DOHH2 (cell line): ENCODE measurements around the gene FAM76A.
"Not testable (repeated sequence)": the region's sequence is repeated elsewhere in the genome, so short reads cannot be mapped to it uniquely, and the experiment has no call there.

Experiments used
- H3F3A ChIP-seq: fragments of 200-600 bp; sonication (generic), shearing (Covaris generic); 2 replicates; pipeline ENCODE4 v1.6.0; 2016; ENCODE audit warnings: antibody characterized with exemption, mild to moderate bottlenecking; ENCODE audit not compliant: control insufficient read depth, insufficient read depth
- H3K27ac ChIP-seq: fragments of 200-600 bp; sonication (generic); 2 replicates; pipeline ENCODE4 v1.5.1; 2014; ENCODE audit warnings: low read depth, mild to moderate bottlenecking, low read length, moderate library complexity
- H3K27me3 ChIP-seq: fragments of 200-600 bp; sonication (generic); 2 replicates; pipeline ENCODE4 v1.6.1; 2014; ENCODE audit warnings: mild to moderate bottlenecking, low read length, mixed read lengths; ENCODE audit not compliant: control insufficient read depth
- H3K36me3 ChIP-seq: fragments of 200-600 bp; sonication (generic); 2 replicates; pipeline ENCODE4 v1.6.1; 2014; ENCODE audit warnings: mild to moderate bottlenecking, low read length, moderate library complexity, mixed read lengths; ENCODE audit not compliant: control insufficient read depth
- H3K4me1 ChIP-seq: fragments of 200-600 bp; sonication (generic); 2 replicates; pipeline ENCODE4 v1.6.1; 2014; ENCODE audit warnings: mild to moderate bottlenecking, low read length, mixed read lengths; ENCODE audit not compliant: control insufficient read depth
- H3K4me2 ChIP-seq: fragments of 200-600 bp; sonication (generic); 2 replicates; pipeline ENCODE4 v1.6.0; 2014; ENCODE audit warnings: mild to moderate bottlenecking, low read length, moderate library complexity
- H3K4me3 ChIP-seq: fragments of 200-600 bp; sonication (generic); 2 replicates; pipeline ENCODE4 v1.5.1; 2014; ENCODE audit warnings: mild to moderate bottlenecking, low read length, mixed read lengths
- H3K79me2 ChIP-seq: fragments of 200-600 bp; sonication (generic); 2 replicates; pipeline ENCODE4 v1.6.1; 2014; ENCODE audit warnings: mild to moderate bottlenecking, low read length, mixed read lengths; ENCODE audit not compliant: control insufficient read depth
- H3K9me2 ChIP-seq: fragments of 200-600 bp; sonication (generic); replicated peaks from 2 replicates; pipeline ENCODE4 v1.6.1; 2014; ENCODE audit warnings: mild to moderate bottlenecking, low read length, mixed read lengths; ENCODE audit not compliant: control insufficient read depth
- H3K9me3 ChIP-seq: fragments of 200-600 bp; sonication (generic); 2 replicates; pipeline ENCODE4 v1.6.1; 2014; ENCODE audit warnings: antibody characterized with exemption, low read length, mixed read lengths; ENCODE audit not compliant: control insufficient read depth, insufficient read depth
- H4K20me1 ChIP-seq: fragments of 200-600 bp; sonication (generic); 2 replicates; pipeline ENCODE4 v1.6.0; 2014; ENCODE audit warnings: low read depth, mild to moderate bottlenecking, antibody characterized with exemption, low read length, moderate library complexity; ENCODE audit not compliant: control insufficient read depth, insufficient read depth
- EZH2phosphoT487 ChIP-seq: fragments of 200-600 bp; sonication (generic); IDR thresholded peaks from 2 replicates; pipeline ENCODE4 v1.6.1; 2017; ENCODE audit warnings: borderline replicate concordance, mild to moderate bottlenecking, antibody characterized with exemption, low read length, moderate library complexity, mixed read lengths
- TF ChIP-seq, protein P1 (sequence below): fragments of 200-600 bp; sonication (generic); IDR thresholded peaks from one replicate; pipeline ENCODE4 v1.5.1; 2014; ENCODE audit warnings: antibody characterized with exemption, mild to moderate bottlenecking, low read depth, low read length; ENCODE audit not compliant: poor library complexity, severe bottlenecking

FAM76A gene

DNA sequence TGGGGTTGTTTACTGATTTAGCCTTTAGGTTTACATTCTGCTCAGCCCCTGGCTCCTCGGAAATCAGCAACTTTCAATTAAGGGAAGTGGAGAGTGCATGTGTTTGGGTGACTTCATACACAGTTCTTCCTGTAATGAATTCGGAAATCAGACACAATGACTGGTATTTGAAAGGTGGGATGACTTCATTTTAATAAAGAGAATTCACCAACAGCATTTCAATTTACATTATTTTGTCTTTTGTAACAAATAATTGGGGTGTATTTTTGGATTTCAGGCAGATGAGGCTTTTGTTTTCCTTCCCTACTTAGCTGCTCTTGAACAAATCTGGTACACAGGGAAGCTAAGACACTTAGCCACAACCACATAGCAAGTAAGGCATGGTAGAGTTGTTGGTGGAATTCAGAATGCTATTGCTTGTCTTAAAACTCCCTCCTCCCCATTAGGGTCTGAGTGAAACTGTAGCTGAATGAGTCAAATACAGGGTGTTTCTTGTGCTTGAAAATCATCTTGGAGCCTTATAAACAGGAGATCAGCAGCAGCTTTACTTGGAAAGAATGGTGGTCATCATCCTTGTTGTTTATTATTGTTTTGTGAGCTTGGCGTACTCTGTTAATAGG, 48.2 kb downstream of the FAM76A start:
- H3K9me3 ChIP-seq: no peaks in the 10 kb centered on the region
- H3K4me2 ChIP-seq: peak overlapping the region; percentile 77
- H3K79me2 ChIP-seq: peaks cover 57% of the 10 kb centered on the region
- TF ChIP-seq EZH2phosphoT487: no peak
- TF ChIP-seq, protein P1, sequence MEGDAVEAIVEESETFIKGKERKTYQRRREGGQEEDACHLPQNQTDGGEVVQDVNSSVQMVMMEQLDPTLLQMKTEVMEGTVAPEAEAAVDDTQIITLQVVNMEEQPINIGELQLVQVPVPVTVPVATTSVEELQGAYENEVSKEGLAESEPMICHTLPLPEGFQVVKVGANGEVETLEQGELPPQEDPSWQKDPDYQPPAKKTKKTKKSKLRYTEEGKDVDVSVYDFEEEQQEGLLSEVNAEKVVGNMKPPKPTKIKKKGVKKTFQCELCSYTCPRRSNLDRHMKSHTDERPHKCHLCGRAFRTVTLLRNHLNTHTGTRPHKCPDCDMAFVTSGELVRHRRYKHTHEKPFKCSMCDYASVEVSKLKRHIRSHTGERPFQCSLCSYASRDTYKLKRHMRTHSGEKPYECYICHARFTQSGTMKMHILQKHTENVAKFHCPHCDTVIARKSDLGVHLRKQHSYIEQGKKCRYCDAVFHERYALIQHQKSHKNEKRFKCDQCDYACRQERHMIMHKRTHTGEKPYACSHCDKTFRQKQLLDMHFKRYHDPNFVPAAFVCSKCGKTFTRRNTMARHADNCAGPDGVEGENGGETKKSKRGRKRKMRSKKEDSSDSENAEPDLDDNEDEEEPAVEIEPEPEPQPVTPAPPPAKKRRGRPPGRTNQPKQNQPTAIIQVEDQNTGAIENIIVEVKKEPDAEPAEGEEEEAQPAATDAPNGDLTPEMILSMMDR: no peak
- H3K4me1 ChIP-seq: peaks cover 16% of the 10 kb centered on the region
- no peaks in the 10 kb centered on the region for H3K9me2 ChIP-seq
- peaks cover 11% of the 10 kb centered on the region; the same call in 1 of the 2 replicates for H3F3A ChIP-seq
- H3K4me3 ChIP-seq: peak overlapping the region; percentile 79
- peaks cover 9% of the 10 kb centered on the region for H3K36me3 ChIP-seq
- no peaks in the 10 kb centered on the region for H3K27me3 ChIP-seq
- H3K27ac ChIP-seq: peak overlapping the region; percentile 36
- no peaks in the 10 kb centered on the region for H4K20me1 ChIP-seq

DNA sequence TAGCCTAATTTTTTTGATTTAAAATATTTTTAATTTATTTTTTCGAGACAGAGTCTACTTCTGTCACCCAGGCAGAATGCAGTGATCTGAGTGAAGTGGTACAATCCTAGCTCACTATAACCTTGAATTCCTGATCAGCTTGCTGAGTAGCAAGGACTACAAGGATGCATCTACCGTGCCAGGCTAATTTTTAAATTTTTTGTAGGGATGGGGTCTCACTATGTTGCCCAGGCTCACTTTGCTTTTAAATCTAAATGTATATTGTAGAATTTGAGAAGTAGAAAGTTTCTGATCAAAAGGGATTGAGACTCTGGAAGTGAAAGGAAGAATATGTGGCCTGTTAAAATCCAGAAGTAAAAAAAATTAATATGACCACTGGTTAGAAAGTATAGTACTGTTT, 48.9 kb downstream of the FAM76A start:
- TF ChIP-seq EZH2phosphoT487: no peak
- TF ChIP-seq, protein P1: no peak
- H3K9me3 ChIP-seq: no peaks in the 10 kb centered on the region
- H3K4me2 ChIP-seq: no peak overlapping the region; the same call in 1 of the 2 replicates
- H3K9me2 ChIP-seq: no peaks in the 10 kb centered on the region
- H3K4me1 ChIP-seq: peaks cover 16% of the 10 kb centered on the region
- H3K4me3 ChIP-seq: no peak overlapping the region
- H3F3A ChIP-seq: peaks cover 11% of the 10 kb centered on the region; the same call in 1 of the 2 replicates
- peaks cover 64% of the 10 kb centered on the region for H3K79me2 ChIP-seq
- H4K20me1 ChIP-seq: no peaks in the 10 kb centered on the region
- no peak overlapping the region for H3K27ac ChIP-seq
- H3K36me3 ChIP-seq: peaks cover 9% of the 10 kb centered on the region
- no peaks in the 10 kb centered on the region for H3K27me3 ChIP-seq

DNA sequence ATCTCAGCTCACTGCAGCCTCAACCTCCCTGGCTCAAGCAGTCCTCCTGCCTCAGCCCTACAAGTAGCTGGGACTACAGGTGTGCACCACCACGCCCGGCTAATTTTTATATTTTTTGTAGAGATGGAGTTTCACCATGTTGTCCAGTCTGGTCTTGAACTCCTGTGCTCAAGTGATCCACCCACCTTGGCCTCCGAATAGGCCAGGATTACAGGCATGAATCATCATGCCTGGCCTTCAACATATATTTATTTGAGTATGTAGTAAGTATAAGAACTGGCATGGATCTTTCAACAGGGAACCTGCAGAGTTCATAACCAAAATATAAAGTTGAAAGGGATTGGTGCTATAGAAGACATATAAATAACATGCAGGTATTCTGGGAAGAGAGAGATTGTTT, 49.6 kb downstream of the FAM76A start:
- not testable (repeated sequence) for H3K27me3 ChIP-seq, H3K9me3 ChIP-seq, H3K4me3 ChIP-seq, H3K9me2 ChIP-seq, H3K27ac ChIP-seq, H3K4me2 ChIP-seq, H3K36me3 ChIP-seq, H4K20me1 ChIP-seq
- peaks cover 11% of the 10 kb centered on the region; the same call in 1 of the 2 replicates for H3F3A ChIP-seq
- peaks cover 16% of the 10 kb centered on the region for H3K4me1 ChIP-seq
- peaks cover 71% of the 10 kb centered on the region for H3K79me2 ChIP-seq

DNA sequence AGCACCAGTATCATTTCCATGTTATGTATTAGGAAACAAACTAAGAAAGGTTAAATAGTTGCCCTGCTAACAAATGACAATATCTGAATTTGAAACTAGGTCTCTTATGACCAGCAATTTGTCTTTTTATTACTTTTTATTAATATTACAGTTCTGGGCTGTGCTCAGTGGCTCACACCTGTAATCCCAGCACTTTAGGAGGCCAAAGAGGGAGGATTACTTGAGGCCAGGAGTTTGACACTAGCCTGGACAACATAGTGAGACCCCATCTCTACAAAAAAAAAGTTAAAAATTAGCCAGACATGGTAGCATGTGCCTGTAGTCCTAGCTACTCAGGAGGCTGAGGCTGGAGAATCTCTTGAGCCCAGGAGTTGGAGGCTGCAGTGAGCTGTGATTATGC, 50.5 kb downstream of the FAM76A start:
- H3K4me2 ChIP-seq, H3K9me3 ChIP-seq, H3F3A ChIP-seq, H3K9me2 ChIP-seq, H3K4me3 ChIP-seq, H3K36me3 ChIP-seq, H3K27me3 ChIP-seq, H3K27ac ChIP-seq, H4K20me1 ChIP-seq: not testable (repeated sequence)
- Histone ChIP-seq H3K4me1 (peaks cover 16% of the 10 kb centered on the region), H3K79me2 (peaks cover 78% of the 10 kb centered on the region)
